ENCODE measurements around the gene FN3KRP.

Gene FN3KRP, protein sequence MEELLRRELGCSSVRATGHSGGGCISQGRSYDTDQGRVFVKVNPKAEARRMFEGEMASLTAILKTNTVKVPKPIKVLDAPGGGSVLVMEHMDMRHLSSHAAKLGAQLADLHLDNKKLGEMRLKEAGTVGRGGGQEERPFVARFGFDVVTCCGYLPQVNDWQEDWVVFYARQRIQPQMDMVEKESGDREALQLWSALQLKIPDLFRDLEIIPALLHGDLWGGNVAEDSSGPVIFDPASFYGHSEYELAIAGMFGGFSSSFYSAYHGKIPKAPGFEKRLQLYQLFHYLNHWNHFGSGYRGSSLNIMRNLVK

DNA sequence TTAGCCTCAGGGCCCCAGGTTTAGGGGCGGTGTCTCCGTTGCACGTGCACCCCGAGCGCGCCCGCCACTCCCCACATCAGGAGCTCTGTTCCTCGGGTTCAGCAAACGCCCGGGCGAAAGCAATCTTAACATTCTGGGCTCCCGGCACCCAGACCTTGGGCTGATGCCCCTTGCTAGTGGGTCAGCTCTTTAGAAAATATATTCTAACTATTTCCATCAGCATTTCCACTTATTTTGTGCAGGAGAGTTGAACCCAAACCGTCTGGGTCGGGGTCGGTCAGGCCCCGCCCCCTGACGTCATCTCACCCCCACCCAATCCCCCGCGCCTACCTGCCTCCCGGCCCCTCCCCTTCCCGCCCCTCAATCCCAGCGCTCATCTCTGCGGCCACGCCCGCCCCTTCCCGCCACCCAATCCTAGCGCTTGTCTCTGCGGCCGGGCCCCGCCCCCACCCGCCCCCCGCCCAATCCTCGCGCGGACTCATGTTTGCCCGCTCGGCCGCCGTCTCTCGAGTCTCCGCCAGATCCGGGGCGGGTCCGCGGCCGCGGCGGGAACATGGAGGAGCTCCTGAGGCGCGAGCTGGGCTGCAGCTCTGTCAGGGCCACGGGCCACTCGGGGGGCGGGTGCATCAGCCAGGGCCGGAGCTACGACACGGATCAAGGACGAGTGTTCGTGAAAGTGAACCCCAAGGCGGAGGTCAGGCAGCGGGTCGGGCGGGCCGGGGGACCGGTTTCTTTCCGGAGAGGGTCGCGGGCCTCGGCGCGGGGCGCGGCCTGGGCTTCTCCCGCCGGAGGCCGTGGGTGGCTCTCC is at the start of gene FN3KRP:
Gene FN3KRP (plus strand): TSS at position 504 of the 808 bp plus-strand sequence. CDS start 50 bp downstream, at position 554.
- in situ Hi-C loops (cut with HindIII; ENCODE audit: low sequenced_read_pairs) = no loop called here
- DNase-seq (ENCODE audit: low read depth) = peak; percentile 74
- TF ChIP-seq, protein P1, sequence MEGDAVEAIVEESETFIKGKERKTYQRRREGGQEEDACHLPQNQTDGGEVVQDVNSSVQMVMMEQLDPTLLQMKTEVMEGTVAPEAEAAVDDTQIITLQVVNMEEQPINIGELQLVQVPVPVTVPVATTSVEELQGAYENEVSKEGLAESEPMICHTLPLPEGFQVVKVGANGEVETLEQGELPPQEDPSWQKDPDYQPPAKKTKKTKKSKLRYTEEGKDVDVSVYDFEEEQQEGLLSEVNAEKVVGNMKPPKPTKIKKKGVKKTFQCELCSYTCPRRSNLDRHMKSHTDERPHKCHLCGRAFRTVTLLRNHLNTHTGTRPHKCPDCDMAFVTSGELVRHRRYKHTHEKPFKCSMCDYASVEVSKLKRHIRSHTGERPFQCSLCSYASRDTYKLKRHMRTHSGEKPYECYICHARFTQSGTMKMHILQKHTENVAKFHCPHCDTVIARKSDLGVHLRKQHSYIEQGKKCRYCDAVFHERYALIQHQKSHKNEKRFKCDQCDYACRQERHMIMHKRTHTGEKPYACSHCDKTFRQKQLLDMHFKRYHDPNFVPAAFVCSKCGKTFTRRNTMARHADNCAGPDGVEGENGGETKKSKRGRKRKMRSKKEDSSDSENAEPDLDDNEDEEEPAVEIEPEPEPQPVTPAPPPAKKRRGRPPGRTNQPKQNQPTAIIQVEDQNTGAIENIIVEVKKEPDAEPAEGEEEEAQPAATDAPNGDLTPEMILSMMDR (IDR thresholded peaks at IDR 0.05; ENCODE audit: low read depth, low read length, missing control alignments) = no peak
- H3K4me3 ChIP-seq (ENCODE audit: low read depth, low read length) = peak within 1 kb of the TSS; percentile 72

DNA sequence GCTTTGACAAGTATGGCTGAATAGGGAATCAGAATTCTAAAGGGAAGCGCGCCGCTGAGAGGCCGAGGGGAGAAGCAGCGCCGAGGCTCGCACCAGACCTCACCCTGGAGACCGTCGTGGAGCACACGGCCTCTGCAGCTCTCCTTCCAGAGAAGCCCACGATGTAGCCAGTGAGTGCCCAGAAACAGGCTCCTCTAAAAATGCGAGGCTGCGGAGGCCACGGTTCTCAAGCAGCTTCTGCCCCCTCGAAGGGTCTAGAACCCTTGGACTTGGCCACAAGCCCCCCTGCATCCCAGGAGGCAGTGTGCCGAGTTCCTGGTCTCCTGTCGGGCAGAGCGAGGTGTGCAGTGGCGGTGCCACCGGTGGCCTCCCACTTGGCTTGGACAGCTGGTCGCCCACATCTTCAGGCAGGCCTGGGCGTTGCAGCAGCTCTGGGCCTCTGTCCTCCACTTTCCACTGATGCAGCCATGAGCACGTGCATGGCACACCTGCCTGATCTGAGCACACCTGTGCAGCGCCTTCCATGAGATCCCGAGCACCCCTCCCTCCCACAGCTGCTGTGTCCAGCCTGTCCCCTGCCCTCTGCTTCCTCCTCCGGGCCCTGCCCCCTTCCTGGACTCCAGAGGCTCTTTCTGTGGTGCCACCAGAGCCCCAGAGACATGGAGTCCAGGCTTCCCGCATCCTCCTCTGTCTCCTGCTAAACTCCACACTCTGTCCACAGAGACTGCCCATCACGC is 49.4 kb upstream of the FN3KRP start:
- in situ Hi-C loops (cut with HindIII; ENCODE audit: low sequenced_read_pairs) = no loop called here
- DNase-seq (ENCODE audit: low read depth) = no peak
- TF ChIP-seq, protein P1 (IDR thresholded peaks at IDR 0.05; ENCODE audit: low read depth, low read length, missing control alignments) = no peak
- no peak overlapping the region for H3K4me3 ChIP-seq (ENCODE audit: low read depth, low read length)

DNA sequence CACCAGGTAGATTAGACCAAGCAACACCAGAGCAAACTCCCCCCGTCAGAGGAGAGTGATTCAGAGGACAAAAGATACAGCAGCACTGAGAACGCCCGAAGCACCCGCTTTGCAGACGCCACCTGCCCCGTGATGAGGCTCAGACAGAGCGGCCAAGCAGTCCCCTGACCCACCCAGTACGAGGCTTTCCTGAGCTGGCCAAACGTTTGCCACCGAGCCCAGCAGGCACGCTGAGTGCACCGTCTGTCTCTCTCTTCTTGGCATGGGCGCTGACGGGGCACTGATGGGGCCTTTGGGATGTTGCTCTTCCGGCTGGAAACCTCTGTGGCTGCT is 48.9 kb upstream of the FN3KRP start:
- no peak overlapping the region for H3K4me3 ChIP-seq (ENCODE audit: low read depth, low read length)
- in situ Hi-C loops (cut with HindIII; ENCODE audit: low sequenced_read_pairs) = no loop called here
- DNase-seq (ENCODE audit: low read depth) = no peak
- TF ChIP-seq, protein P1 (IDR thresholded peaks at IDR 0.05; ENCODE audit: low read depth, low read length, missing control alignments) = no peak

DNA sequence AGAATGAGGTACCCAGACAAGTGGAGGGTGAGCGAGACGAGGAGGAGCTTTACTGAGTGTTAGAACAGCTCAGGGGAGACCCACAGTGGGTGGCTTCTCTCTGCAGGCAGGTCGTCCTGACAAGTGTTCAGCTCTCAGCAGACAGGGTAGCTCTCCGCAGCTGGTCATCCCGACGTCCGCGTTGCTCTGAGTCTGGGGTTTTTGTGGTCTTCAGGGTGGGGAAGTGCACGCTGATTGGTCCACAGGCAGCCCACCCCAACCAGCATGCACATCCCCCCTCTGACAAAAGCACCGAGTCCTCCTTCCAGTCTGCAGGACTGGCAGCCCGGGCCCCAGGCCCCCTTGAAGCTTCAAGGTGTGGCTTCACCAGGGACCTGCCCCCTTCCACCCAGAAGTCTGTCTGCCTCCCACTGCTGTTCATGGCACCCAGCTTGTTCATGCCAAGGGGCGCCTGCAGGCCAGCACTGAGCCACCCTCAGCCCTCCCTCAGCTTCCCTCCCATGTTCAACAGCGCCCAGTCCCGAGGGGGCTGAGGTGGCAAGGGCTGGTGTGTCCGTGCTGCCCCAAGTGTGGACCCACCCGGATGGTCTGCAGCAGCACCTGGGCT is 48.4 kb upstream of the FN3KRP start:
- in situ Hi-C loops (cut with HindIII; ENCODE audit: low sequenced_read_pairs) = no loop called here
- no peak for DNase-seq (ENCODE audit: low read depth)
- H3K4me3 ChIP-seq (ENCODE audit: low read depth, low read length) = no peak overlapping the region
- TF ChIP-seq, protein P1 (IDR thresholded peaks at IDR 0.05; ENCODE audit: low read depth, low read length, missing control alignments) = no peak

DNA sequence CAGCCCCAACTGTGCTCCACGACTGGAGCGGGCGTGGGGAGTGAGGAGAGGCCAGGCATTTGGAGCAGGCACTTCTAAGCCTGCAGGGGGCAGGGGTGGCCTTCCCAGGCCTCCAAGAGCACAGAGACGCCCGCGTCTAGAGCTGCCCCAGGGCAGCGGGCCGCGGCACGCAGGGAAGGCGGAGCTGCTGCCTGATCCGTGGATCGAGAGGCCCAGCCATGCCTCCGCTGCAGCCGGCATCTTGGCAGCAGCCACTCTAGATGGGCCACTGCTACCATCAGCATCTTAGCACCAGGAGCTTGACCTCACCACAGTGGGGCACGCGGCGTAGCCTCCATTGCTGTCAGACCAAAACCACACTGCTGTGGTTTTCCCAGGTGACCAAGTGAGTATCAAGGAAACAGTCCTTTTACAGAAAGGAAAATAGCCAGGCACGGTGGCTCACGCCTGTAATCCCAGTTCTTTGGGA is 47.8 kb upstream of the FN3KRP start:
- H3K4me3 ChIP-seq (ENCODE audit: low read depth, low read length) = no peak overlapping the region
- TF ChIP-seq, protein P1 (IDR thresholded peaks at IDR 0.05; ENCODE audit: low read depth, low read length, missing control alignments) = peak; percentile 47
- in situ Hi-C loops (cut with HindIII; ENCODE audit: low sequenced_read_pairs) = no loop called here
- DNase-seq (ENCODE audit: low read depth) = no peak
